SW480 (cell line): ENCODE results near the gene SLX4IP.
"Not testable (repeated sequence)": the region's sequence is repeated elsewhere in the genome, so short reads cannot be mapped to it uniquely, and the experiment has no call there.

Experiments
- DNase-seq: peaks from one replicate; pipeline ENCODE4 v3.0.0-alpha.2; 2016; ENCODE audit warnings: low spot score

SLX4IP gene

DNA sequence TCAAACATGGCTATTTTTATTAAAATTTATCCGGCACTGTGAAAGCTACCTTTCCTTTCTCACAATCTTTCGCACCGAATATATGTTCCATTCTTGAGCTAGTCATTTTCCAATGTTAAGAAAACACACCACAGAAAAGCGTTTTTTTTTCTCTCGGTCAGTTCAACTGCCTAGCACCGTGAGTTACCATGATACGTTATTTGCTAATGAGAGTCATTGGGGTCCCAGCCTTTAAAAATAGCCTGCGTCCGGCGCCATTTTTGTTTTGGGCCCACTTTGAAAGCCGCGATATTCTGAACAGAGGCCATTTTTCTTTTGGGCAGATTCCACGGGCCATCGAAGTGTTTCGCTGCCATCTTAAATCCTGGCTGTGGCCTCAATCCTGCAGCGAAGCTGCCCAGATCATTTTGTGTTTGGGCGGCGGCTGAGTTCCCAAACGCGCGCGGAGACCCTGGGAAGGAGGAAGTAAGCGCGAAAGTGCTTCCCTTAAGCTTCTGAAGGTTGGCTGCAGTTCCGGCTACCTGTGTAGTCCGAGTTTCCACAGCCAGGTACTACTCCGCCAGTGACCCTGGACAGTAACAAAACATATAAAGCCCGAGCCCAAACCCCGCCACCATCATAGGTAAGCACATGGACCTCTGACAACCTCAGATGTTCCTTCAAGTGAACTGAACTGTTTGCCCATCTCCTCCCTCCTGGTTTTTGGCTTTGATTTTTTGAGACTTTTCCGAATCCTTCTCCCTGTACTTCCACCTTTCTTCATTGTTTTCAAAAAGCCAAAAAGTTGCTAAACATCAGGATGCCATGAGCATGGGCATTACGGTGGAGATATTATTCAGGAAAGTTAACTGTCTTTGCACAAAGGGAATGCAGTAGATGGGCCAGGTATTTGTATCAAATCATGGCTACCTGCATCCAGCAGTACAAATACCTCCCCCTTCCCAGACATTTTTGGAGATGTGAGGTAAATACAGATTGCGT lies at the start of gene SLX4IP:
TSS of gene SLX4IP (plus strand) at position 474 of the 981 bp plus-strand sequence. CDS start 22,900 bp downstream, outside the sequence.
- DNase-seq = peak; percentile 98

DNA sequence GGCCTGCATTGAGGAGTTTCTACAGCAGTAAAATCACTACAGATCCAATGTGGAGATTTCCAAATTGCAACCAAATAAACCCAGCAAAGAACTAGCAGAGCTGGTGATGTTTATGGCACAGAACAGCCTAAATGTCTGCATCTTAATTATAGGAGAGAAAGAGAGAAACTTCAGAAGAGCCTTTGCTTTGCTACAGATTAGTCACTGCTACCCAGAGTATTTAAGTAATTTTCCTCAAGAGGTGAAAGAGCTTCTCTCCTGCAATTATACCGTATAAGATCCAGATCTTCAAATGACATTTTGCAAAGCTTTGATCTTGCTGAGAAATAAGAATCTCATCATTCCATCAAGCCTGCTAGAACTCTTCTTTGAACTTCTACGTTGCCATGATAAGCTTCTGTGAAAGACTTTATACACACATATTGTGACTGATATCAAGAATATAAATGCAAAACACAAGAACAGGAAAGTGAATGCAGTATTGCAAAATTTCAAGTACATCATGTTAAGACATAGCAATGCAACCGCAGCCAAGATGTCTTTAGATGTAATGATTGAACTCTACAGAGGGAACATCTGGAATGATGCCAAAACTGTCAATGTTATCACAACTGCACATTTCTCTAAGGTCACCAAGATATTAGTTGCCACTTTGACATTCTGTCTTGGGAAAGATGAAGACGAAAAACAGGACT lies 49.1 kb upstream of the SLX4IP start:
- no peak for DNase-seq

DNA sequence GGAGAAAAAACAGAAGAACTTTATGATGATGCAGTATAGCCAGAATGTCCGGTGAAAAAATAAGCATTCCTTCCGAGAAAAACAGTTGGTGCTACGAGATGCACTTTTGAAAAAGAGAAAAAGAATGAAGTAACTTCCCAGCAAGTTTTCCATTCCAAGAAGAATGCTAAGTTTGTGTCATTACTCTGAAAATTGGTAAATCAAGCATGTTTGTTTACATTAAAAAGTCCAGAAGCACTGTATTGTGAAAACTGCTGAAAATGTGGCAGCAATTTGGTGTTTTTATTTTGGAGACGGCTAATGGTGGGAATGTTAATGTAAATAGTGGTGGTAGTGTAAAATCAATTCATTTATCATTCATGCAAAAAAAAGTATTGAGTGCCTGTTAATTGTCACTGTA lies 47.4 kb upstream of the SLX4IP start:
- DNase-seq = no peak

DNA sequence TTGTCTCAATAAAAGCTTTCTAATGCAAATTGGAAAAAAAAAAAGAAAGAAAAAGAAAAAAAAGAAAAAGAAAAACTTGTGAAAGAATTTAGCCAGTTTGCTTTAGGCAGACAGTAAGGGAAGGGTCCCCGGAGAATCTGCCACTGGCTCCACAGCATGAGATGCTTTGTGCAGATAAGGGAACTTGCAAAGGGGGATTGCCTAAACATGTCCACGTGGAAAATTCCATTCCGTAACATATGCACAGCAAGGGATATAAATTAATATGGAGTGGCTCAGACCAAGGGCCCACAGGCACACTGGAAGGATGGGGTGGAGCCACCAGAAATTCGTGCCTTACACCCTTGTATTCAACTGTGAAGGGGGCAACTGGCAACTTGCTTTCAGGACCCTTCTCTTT lies 46.5 kb upstream of the SLX4IP start:
- no peak for DNase-seq

DNA sequence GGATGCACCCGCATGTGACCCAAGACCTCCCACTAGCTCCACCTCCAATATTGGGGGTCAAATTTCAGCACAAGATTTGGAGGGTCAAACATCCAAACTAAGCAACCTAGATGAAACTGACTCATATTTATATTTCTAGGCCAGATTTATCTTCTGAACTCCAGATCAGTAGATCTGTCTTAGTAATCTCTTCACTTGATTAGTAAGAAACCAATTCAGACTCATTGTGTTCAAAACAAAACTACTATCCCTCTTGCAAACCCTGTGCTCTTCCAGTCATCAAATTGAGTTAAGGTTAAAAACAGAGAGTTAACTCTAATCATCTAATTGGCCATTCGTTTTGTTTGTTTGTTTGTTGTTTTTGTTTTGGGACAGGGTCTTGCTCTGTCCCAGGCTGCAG lies 44.4 kb upstream of the SLX4IP start:
- DNase-seq = no peak

DNA sequence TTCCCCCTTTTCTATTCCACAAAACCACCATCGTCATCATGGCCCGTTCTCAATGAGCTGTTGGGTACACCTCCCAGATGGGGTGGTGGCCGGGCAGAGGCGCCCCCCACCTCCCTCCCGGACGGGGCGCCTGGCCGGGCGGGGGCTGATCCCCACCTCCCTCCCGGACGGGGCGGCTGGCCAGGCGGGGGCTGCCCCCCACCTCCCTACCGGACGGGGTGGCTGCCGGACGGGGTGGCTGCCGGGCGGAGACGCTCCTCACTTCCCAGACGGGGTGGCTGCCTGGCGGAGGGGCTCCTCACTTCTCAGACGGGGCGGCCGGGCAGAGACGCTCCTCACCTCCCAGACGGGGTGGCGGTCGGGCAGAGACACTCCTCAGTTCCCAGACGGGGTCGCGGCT lies 40.4 kb upstream of the SLX4IP start:
- not testable (repeated sequence) for DNase-seq

DNA sequence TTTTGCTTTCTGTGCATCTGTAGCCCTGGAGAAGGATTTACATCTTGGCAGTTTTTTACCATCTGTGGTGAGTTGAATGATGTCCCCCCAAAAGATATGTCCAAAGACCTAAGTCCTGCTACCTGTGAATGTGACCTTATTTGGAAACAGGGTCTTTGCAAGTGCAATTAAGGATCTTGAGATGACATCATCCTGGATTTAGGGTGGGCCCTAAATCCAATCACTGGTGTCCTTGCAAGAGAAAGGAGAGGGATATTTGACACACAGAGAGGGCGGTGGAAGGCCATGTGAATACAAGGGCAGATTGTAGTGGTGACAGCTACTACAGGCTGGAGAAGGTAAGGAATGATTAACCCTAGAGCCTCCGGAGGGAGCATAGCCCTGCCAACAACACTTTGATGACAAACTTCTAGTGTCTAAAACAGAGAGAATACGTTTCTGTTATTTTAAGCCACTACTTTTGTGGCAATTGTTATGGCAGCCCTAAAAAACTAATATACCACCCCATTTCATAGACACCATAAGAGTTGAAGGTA lies 36.2 kb upstream of the SLX4IP start:
- no peak for DNase-seq

DNA sequence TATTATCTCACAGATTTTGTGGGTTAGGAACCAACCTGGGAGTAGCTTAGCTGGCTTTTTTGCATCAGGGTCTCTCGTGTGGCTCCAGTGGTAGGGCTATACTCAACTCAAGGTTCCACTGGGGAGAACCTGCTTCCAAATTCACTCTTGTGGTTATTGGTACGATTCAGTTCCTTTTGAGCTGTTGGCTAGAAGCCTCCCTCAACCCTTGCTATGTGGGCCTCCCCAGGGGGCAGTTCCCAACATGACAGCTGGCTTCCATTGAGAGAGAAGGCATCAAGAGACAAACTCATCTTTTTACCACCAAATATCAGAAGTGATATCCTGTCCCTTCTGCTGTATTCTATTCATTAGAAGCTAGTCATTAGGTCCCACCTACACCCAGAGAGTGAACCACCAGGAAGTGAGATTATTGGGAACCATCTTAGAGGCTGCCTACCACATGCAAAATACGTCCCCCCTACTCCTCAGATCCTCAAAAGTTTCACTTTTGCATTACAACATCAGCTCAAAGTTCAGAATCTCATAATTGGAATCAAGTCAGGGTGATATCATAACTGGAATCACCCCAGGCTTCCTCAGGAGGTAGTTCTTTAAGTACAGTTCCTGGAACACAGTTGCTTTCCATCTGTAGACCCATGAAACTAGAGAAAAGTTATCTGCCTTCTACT lies 32.0 kb upstream of the SLX4IP start:
- no peak for DNase-seq

DNA sequence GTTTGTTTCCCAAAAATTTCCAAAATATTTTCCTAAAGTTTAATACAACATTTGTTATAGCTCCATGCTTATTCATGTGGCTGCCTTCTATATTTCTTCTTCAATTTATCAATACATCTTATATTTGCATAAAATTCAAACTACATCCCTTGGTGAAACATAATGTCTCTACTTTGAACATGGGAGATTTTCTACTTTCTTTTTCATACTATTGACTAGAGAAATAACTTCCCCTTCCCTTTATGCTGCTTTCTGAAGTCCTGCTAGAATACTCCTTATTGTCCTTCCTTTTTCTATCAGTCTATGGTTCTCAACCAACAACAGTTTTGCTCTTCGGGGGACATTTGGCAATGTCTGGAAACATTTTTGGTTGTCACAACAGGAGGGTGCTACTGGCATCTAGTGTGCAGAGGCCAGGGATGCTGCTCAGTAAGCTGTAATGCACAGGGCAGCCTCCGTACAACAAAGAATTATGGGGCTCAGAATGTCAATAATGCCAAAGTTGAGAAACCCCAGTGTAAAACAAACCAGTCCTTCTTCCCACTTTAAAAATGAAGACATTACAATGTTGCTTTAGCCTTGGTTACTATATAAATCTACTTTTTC lies 31.0 kb upstream of the SLX4IP start:
- no peak for DNase-seq

DNA sequence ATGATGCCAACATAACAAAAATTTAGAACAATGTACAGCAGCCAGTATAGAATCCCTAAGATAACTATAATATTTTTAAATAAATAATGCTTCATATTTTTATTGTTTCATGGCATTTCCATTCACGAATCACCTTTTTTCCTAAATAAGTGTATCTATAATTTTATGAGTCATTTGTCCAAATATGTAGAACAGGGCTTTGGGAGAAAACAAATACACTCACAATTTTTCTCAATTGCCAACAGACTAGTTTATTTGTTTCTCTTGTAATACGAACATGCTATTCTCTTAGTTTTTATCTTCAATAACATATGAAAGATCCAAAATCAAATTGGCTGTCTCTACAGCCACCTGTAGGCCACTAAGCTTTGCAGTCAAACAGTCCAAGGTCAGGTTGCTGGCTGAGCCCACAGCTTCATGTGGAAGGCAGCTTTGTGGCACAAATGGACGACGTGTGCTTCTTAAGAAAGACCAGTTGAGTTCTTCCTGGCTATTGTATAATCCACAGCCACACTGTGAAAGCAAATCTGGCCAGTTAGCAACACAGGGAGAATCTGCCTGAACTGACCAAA lies 30.1 kb upstream of the SLX4IP start:
- no peak for DNase-seq

DNA sequence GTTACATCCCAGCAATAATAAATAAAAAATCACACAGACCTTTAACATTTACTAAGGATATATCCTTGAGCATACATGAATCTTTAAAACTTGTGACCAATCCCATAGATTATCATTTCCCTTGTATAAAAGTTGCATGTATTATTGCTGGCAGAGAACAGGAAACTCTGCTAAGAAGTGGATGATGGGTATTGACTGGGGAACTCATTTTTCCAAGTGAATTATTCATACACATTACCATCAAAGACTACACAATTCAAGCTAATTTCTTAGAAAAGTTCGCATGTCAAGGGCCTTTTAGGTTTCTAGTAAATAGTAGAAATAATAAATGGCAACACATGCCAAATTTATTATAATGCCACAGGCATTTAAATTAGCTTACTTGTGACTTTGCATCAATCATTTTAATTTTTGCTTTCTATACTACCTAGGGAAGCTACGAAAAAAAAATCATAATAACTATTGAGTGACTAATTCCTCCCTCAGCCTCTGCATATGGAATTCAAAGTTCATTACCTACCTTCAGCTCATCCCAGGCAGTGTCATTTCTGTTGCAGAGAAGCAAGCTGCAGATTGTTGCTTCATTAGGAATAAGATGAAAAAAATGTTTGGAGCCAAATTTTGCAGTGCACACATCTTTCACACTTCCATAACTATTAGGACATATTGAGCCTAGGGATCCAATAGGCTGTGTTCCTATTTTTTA lies 26.8 kb upstream of the SLX4IP start:
- no peak for DNase-seq

DNA sequence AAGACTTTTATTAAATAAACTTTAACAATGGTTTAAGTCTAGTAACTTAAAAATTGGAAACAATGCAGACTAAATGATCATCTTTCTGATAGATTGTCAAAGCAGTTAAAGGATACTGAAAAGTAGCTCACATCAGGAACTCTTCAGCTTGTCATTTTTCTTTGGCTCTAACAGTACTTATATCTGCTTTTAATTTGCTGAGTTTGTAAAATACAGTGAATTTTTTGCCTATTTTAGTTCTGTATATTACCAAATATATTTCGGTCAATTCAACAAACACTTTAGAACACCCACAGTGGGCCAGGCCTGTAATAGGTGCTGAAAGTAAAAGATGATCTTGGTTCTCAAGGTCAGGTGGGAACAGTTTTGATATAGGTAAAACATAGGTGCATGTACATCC lies 23.4 kb upstream of the SLX4IP start:
- no peak for DNase-seq

DNA sequence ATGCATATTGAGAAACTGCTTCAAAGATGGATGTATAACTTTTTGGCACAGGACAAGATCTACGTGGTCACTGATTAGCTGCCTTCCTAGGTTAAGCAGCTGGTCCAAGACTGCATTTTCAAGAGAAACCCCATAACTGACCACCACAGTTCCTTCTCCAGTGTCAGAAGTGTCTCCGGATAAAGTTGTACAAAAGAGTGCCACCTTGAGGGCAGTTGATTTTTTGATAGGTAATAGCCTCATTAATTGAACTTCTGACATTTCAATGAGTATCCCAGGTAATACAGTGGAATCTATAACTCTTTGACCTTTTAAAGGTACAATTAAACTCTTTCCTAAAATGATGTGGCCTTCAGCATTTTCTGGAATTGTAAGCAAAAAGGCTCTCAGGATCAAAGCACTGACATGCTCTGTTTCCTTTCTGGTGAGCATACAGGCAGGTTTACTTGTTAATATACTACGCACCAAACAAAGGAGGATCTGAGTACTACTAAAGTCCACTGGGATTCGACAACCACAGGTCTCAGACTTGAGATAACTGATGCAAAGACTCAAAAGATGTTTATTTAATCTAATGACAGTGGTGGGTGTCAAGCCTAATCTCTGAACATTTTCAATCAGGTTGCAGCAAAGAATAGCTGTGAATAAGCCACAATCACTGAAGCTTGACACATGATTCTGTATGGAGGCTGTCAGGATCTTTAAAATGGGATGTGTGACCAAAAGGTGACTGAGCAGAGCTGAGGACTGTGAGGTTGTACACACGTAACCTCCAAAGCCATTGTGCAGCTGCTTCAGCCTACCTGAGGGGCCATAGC lies 22.3 kb upstream of the SLX4IP start:
- DNase-seq = no peak

DNA sequence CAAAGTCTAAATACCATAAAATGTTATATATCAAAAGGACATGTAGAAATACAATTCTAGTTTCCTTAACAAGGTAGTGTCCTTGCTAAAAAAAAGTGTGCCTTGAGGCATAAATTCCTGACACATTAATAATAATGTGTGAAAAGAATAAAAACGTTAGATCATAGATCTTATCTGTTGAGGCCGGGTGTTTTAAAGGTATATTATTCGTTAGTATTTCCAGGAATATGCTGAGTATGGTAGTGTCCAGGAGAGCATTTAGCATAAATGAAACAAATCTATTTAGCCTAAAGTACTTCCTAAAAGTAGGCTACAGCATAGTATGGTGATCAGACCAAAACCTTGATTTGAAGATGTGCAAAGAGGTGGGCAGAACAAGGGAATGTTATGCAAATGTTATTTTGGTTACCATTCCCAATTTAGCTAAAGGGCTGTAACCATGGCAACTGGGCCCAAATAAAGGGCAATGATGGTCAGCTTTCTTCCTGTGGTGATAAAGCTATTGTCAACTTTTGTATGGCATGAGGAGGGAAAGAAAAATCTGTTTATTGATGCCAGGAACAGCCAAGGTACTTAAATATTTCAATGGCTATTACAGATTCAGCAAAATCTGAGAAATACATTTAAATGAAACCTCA lies 20.0 kb upstream of the SLX4IP start:
- no peak for DNase-seq

DNA sequence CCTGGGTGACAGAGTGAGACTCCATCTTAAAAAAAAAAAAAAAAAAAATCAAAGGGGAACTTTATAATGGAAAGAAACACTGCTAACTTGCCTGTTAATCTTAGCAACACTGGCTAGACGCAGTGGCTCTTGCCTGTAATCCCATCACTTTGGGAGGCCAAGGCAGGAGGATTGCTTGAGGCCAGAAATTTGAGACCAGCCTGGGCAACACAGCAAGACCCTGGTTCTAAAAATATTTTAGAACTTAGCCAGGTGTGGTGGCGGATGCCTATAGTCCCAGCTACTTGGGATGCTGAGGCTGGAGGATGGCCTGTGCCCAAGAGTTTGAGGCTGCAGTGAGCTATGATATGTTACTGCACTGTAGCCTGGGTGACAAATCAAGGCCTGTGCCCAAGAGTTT lies 17.9 kb upstream of the SLX4IP start:
- not testable (repeated sequence) for DNase-seq

DNA sequence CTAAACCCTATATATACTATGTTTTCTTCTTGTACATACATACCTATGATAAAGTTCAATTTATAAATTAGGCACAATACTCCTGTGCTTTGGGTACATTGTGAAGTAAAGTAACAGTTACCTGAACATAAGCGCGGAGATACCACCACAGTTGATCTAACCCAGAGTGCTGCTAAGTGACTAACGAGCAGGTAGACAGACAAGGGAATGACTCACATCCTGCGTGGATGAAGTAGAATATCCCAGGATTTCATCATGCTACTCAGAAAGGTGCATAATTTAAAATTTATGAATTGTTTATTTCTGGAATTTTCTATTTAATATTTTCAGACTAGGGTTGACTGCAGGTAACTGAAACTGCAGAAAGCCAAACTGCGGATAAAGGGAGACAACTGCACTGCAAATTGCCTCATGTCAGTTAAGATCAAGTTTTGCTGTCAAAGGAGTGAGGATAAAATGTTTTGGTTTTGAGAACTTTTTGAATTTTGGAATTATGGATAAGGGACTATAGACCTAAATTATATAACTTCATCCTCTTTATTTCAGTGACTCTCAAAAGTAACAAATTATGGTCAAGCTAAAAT lies 15.5 kb upstream of the SLX4IP start:
- peak; percentile 93 for DNase-seq

DNA sequence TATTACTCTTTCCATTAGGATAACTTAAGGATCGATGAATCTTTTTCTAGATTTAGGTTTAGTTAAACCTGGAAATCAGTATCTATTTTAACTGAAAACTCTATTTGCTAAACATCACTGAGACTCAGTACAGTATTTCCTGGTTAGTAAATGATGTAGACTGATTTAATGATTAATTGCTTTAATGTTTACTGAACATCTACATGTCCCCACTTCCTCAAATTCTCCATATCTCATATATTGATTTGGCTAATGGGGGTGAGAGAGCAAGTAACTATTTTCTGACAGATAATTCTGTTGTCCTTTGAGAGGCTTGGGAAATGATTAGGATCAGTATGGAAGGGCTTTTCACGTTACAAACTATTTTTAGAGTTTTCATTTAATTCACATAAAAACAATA lies 11.4 kb upstream of the SLX4IP start:
- no peak for DNase-seq

DNA sequence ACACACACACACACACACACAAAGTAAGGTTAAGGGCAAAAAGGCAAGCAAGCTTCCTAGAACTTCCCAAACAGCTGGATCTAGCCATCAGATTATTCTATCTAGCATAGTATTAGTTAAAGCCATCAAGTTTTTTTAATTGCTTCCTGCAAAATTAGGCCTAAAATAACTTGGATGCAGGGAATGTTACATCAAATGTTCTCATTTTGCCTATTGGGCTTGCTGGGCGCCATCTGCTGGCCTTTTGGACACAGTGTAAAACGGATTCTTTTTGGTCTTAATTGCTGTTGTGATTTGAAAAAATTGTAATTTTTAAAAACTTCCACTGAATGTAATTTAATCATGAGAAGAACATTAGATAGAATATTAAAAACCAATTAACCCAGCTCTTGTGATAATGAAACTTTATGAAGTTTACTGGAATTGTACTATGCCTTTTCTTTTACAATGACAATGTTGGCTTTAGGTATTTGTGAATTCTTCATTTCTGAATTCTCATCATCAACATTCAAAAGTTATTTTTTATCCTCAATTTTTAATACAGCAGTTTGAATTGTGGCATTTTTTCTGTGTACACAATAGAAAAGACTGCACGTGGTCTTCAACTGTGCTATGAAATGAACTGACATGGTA lies 7.9 kb upstream of the SLX4IP start:
- DNase-seq = peak; percentile 45

DNA sequence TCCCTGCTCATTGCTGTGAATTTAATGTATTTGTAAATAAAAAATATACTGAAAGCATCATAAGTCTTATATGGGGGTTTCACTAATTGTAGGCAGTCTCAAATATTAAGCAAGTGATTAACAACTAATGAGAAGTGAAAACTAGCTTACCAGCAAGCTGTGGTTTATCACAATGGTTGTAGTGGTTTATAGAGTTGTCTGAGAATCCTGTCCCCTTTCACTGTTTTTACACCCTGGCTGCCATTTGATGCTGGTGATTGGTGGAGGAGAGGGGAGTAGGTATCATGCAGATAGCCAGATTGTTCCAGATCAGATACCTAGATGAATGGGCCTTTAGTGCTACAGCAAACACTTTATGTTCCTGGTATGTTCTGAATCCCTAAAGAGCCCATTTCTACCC lies 7.1 kb upstream of the SLX4IP start:
- DNase-seq = no peak
